Measurements from ENCODE around the gene LGALS4.
A peak's percentile ranks its signal among the peaks of the same experiment; 100 is the strongest.
"Not testable (repeated sequence)": the region's sequence is repeated elsewhere in the genome, so short reads cannot be mapped to it uniquely, and the experiment has no call there.

LGALS4 gene

DNA sequence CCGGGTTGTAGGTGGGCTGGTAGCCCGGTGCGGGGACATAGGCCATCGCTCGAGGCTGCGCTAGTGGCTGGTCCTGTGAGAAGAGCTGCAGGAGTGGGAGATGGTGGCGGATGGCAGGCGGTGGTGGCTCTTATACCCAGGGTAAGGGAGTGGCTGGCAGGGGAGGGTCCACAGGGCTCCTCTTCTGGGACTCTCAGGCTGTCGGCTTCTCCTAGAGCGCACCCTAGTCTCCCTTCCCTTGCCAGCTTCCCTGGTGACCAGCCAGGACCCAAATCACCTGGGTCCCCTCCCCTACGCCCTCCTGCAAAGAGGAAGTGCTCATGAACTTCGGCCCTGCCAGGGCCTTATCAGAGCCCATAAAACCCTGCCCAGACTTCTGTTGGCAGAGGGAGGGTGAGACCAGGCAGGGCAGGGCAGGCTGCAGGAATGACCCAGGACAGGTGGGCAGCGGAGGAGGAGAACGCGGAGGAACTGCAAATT lies at the start of gene LGALS4:
LGALS4 (minus strand) TSS at position 105 of the 480 bp plus-strand sequence; CDS start at position 46, 59 bp downstream.
- peak; percentile 24 for DNase-seq

DNA sequence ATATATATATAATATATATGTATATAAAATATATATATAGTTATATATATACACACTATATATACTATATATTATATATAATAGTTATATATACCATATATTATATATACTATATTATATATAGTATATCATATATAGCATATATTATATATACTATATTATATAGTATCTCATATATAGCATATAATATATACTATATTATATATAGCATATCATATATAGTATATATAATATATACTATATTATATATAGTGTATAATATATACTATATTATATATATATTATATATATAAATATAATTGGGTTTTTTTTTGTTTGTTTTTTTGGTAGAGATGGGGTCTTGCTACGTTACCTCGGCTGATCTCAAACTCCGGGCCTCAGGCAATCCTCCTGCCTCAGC lies 48.6 kb upstream of the LGALS4 start:
- no peak for DNase-seq

DNA sequence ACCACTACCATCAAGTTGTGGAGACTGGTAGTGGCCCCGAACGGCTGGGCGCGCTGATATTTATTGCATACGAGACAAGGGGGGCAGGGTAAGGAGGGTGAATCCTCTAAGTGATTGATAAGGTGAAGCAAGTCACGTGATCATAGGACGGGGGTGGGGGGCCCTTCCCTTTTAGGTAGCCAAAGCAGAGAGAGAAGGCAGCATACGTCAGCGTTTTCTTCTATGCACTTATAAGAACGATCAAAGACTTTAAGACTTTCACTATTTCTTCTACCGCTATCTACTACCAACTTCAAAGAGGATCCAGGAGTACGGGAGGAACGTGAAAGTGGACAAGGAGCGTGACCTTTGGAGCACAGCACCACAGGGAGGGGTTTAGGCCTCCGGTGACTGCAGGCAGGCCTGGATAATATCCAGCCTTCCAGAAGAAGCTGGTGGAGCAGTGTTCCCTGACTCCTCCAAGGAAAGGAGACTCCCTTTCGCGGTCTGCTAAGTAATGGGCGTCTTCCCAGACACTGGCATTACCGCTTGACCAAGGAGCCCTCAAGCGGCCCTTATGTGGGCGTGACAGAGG lies 47.0 kb upstream of the LGALS4 start:
- DNase-seq: not testable (repeated sequence)

GRCh38 chr19:38856813-38857212 lies 44.1 kb upstream of the LGALS4 start:
- no peak for DNase-seq

DNA sequence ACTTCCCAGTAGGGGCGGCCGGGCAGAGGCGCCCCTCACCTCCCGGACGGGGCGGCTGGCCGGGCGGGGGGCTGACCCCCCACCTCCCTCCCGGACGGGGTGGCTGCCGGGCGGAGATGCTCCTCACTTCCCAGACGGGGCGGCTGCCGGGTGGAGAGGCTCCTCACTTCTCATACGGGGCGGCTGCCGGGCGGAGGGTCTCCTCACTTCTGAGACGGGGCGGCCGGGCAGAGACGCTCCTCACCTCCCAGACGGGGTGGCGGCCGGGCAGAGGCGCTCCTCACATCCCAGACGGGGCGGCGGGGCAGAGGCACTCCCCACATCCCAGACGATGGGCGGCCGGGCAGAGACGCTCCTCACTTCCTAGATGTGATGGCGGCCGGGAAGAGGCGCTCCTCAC lies 43.0 kb upstream of the LGALS4 start:
- not testable (repeated sequence) for DNase-seq

GRCh38 chr19:38854961-38855360 lies 42.2 kb upstream of the LGALS4 start:
- not testable (repeated sequence) for DNase-seq

DNA sequence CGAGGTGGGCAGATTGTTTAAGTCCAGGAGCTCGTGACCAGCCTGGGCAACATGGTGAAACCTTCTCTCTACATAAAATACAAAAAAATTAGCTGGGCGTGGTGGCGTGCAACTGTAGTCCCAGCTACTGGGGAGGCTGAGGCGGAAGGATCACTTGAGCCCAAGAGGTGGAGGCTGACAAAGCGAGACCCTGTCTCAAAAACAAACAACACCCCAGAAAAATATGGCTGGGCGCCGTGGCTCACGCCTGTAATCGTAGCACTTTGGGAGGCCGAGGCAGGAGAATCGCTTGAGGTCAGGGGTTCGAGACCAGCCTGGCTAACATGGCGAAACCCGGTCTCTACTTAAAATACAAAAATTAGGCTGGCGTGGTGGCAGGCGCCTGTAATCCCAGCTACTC lies 40.5 kb upstream of the LGALS4 start:
- no peak for DNase-seq

GRCh38 chr19:38852231-38853044 lies 39.7 kb upstream of the LGALS4 start:
- no peak for DNase-seq

GRCh38 chr19:38851622-38852230 lies 39.0 kb upstream of the LGALS4 start:
- peak; percentile 74 for DNase-seq

DNA sequence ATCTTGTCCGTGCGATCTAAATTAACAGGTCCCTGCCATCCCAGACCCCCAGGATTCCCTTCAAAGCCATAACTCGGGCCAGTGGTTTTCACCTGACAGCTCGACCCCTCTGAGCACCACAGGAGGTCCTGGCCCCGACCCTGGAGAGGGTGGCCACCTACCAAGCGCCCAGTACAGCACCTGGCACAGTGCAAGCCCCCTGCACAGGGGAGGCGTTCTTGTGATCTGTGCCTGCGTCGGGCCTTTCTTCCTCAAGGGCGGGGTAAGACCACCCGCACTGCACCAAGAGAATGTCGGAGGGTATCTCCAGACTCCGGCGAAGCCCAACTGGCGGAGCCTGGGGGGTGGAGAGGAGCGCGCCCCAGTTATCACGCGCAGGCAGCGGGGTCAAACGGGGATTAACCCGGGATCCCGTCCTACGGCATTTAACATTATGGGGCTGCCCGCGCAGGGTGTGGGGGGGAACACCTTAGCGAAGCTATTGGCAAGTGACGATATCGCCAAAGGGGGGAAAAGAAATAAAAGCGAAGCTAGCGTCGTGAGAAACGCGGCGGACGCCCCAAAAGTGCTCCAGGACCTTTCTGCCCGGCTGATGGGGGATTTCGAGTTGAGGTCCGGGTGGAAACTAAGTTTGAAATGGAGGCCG lies 38.4 kb upstream of the LGALS4 start:
- no peak for DNase-seq

GRCh38 chr19:38850436-38850975 lies 37.8 kb upstream of the LGALS4 start:
- no peak for DNase-seq

GRCh38 chr19:38849860-38850435 lies 37.2 kb upstream of the LGALS4 start, which contains the start of gene HNRNPL:
HNRNPL (minus strand) TSS chr19:38849986; CDS start chr19:38849966, 20 bp downstream.
- DNase-seq: peak; percentile 100

DNA sequence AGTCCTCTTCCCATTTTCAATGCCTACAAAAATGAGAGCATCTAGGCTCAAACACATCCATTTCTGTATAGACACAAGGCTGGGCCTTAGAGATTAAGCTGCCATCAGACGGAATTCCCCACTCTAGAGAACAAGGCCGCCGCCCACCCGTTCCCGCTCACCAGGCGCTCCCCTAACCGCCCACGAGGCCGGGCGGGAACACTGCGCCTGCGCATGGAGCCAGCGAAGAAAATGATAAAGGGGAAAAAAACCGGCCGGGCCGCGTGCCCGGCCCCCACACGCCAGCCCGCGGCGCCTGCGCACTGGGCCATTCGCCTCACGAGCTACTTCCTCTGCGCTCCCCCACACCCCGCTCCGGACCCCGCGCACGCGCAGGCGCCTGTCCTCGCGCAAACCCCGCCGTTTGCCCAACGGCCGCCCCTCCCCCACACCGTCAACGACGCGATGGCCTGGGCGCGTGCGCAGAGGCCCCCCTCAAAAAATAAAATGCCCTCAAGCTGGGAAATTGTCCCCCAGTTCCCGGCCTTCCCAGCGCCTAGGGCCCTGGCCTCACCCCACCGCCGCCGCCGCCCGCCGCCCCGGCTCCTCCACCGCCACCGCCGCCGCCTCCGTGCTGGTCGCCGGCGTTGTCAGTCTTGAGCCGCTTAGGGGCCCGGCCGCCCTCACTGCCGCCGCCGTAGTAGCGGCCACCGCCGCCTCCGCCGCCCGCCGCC lies 36.6 kb upstream of the LGALS4 start:
- peak; percentile 86 for DNase-seq

DNA sequence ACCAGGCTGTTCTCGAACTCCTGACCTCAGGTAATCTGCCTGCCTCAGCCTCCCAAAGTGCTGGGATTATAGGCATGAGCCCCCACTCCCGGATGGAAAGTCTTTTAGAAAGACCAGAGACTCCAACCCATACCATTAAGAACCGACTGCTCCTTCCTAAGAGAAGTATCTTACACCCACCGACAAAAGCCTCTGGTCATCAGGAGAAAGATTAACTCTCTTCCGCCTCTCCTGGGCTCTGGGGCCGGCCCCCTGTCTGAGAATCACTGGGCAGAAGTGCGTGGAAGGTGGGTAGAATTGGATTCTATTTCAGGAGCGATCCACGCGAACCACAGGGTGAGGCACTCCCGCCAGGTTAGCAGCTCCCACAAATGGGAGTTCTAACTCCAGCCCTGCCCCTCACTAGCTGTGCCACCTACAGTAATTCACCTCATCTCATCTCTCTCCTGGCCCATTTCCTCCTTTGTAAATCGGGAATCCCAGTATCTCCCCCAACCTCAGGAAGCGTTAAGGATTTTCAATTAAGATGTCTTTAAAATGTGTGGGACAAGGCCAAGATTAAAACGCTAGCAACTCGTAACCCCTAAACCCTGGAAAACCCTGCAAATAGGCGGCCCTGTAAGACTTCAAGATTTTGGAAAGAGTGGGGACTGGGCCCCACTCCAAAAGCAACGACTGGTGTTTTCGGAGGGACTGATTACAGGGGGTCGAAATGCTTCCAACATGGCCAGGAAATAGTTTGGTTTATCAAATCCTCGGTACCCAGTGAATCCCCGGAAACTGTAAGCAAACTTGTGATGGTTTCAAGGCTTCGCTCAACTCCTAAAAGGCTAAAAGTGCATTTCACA lies 35.8 kb upstream of the LGALS4 start:
- DNase-seq: no peak

DNA sequence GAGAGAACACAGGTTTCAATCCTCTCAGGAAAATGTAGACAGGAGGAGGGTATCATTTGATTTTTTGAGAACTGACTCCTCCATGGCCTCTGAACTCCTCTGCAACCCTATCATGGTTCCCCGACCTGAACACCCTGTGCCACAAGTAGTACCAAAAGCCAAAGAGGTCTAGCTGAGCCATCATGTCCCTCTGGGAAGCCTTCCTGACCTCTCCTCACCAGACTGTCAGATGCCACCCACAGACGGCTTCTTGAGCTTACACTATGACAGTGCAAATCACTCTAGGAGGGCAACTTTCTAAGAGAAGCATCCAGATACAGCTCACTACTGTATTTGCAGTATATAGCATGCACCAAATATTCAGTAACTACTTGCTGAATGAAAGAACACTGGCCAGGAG lies 33.4 kb upstream of the LGALS4 start:
- DNase-seq: no peak

GRCh38 chr19:38845374-38846024 lies 32.8 kb upstream of the LGALS4 start:
- DNase-seq: no peak

DNA sequence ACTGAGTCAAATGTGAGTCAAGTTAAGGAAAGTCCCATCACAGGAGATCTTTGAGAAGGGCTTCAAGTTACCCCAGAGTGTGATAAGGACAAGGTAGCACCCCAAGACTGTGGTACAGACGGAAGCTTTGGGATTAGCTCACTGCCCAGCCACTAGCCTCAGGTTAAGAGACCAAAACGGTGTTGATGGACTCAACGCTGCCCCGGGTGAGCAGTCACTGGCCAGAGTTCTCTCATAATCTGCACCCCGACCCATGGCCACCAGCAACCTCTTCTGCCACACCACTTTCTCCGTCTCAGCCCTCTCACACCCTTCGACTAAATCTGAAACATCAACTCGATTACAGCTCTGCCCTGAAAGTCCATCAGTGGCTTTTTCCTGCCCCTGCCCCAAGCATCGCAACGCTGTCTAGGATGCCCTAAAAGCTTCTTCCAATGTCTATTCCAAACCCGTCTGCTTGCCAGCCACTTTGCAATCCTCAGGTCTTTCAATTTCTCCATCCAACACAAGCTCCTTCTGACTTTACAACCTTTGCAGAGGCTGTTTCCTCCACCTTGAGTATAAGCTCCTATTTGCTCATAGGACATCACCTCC lies 31.4 kb upstream of the LGALS4 start:
- no peak for DNase-seq

- DNase-seq: no peak
Measured at GRCh38 chr19:38843175-38843758, 30.5 kb upstream of the LGALS4 start.

- no peak for DNase-seq
Measured at GRCh38 chr19:38842439-38843174, 29.9 kb upstream of the LGALS4 start.
